Measurements from ENCODE around the gene HOXB6. TPM values are rescaled to one million over a fixed set of nuclear protein-coding genes. Genes with fewer than 3 reads are reported as not detected.

Gene HOXB6
- total RNA-seq, 4 donors from 2014 or later, result 0.66 to 5.1 (median 2.9) TPM

DNA sequence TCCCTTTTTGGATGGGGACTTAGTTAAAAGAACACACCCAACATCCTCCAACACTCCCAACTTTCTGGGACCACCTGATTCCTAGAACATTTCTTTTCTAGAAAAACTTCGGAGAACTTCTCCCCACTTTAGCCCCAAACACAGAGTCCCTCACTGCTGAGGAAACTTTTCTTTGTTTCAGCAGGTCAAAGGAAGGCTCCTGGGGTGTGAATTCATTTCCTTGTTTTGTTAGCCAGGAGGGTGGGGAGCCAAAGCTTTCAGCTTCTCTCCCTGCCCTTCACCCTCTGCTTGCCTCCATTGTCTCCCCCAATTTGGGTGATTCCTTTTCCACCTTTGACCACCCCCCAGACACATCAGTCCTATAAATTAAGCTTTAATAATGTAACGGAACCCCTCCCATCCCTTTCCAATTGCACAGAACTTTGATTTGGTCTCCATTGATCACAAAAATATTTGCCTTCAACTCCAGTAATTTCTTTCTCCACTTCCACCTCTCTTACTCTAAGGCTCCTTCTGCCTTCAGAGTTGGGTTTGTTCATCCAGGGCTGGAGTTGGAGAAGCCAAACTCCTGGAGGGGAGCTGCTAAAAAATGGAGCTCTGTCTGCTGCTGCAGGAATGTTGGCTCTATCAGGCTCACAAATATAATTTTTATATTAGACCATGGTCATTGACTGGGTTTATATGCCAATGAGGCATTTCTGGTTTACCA lies 37.0 kb downstream of the HOXB6 start:
- DNase-seq (ENCODE audit: low spot score in 2 of 2), result no peak

DNA sequence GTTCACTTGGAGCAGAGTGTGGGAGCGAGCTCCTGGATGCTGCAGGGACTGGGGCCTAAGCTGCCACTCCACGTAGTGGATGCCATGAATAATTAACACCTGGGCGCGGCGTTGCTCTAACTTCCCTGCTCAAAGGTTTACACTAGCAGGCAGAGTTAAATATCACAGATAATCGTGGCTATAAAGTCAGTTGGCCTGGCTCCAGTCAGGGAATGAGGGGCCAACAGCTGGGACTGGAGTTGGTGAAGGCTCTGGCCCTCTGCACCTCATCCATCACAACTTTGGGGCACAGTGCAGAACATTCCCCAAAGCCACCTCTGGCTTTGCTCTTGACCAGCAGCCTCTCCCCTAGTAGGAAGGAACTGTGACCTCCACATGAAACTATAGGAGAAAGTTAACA lies 37.6 kb downstream of the HOXB6 start:
- DNase-seq (ENCODE audit: low spot score in 2 of 2), result no peak
- Histone ChIP-seq H3K4me1 (peaks cover 0 to 57% (median 8%) of the 10 kb centered on the region in 4 donors), H3K27me3 (peaks cover 0 to 97% of the 10 kb centered on the region in 2 donors), H3K4me3 (no peak overlapping the region), H3K36me3 (no peaks in the 10 kb centered on the region), H3K27ac (peak overlapping the region in 1 of 4 donors; percentile 6), H3K9me3 (no peaks in the 10 kb centered on the region)
- WGBS, 2 donors, result 51 to 53% methylated on average over 6 of the region's 6 CpGs
- TF ChIP-seq EP300 (IDR thresholded peaks at IDR 0.05) (no peak), POLR2A (IDR thresholded peaks at IDR 0.05) (no peak)
- TF ChIP-seq, protein P1, sequence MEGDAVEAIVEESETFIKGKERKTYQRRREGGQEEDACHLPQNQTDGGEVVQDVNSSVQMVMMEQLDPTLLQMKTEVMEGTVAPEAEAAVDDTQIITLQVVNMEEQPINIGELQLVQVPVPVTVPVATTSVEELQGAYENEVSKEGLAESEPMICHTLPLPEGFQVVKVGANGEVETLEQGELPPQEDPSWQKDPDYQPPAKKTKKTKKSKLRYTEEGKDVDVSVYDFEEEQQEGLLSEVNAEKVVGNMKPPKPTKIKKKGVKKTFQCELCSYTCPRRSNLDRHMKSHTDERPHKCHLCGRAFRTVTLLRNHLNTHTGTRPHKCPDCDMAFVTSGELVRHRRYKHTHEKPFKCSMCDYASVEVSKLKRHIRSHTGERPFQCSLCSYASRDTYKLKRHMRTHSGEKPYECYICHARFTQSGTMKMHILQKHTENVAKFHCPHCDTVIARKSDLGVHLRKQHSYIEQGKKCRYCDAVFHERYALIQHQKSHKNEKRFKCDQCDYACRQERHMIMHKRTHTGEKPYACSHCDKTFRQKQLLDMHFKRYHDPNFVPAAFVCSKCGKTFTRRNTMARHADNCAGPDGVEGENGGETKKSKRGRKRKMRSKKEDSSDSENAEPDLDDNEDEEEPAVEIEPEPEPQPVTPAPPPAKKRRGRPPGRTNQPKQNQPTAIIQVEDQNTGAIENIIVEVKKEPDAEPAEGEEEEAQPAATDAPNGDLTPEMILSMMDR (IDR thresholded peaks at IDR 0.05), result no peak

More for the DNA sequence above, 37.0 kb downstream of the HOXB6 start:
- peak overlapping the region; percentile 3 to 31 (median 8) for H3K4me3 ChIP-seq
- TF ChIP-seq POLR2A (IDR thresholded peaks at IDR 0.05), result no peak
- TF ChIP-seq EP300 (IDR thresholded peaks at IDR 0.05), result no peak
- TF ChIP-seq, protein P1 (IDR thresholded peaks at IDR 0.05), result no peak
- peaks cover 0 to 60% (median 8%) of the 10 kb centered on the region in 4 donors for H3K4me1 ChIP-seq
- H3K36me3 ChIP-seq, result no peaks in the 10 kb centered on the region
- H3K27ac ChIP-seq, result peak overlapping the region; percentile 6 to 85 (median 61)
- H3K27me3 ChIP-seq, result peaks cover 0 to 97% of the 10 kb centered on the region in 2 donors
- no peaks in the 10 kb centered on the region for H3K9me3 ChIP-seq
- 30 to 61% methylated on average over 2 of the region's 2 CpGs for WGBS, 2 donors

DNA sequence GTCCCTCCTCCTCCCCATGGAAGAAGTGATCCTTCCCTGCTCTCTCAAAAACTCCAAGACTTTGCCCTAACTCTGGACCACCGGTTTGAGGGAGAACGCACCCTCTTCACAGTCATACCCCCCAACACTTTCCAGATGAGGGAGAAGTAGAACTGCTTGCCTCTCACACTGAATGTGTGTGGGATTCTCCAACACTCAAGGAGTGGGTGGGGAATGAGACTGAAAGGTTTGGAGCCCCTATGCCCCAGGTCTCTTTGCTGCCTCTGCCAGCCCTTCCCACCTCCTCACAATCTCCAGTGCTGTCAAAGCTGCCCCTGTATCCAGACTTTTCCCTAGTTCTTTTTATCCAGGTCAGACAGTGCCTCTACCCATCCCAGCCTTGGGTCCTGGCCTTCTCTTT lies 38.1 kb downstream of the HOXB6 start:
- H3K36me3 ChIP-seq, result no peaks in the 10 kb centered on the region
- no peaks in the 10 kb centered on the region for H3K9me3 ChIP-seq
- 45 to 65% methylated on average over 2 of the region's 2 CpGs for WGBS, 2 donors
- peaks cover 0 to 98% of the 10 kb centered on the region in 2 donors for H3K27me3 ChIP-seq
- H3K4me1 ChIP-seq, result peaks cover 0 to 59% (median 9%) of the 10 kb centered on the region in 4 donors
- H3K4me3 ChIP-seq, result no peak overlapping the region
- DNase-seq (ENCODE audit: low spot score in 2 of 2), result no peak
- TF ChIP-seq, protein P1 (IDR thresholded peaks at IDR 0.05), result no peak
- TF ChIP-seq EP300 (IDR thresholded peaks at IDR 0.05), result no peak
- TF ChIP-seq POLR2A (IDR thresholded peaks at IDR 0.05), result no peak
- H3K27ac ChIP-seq, result peak overlapping the region in 2 of 4 donors; percentile 6 to 20

DNA sequence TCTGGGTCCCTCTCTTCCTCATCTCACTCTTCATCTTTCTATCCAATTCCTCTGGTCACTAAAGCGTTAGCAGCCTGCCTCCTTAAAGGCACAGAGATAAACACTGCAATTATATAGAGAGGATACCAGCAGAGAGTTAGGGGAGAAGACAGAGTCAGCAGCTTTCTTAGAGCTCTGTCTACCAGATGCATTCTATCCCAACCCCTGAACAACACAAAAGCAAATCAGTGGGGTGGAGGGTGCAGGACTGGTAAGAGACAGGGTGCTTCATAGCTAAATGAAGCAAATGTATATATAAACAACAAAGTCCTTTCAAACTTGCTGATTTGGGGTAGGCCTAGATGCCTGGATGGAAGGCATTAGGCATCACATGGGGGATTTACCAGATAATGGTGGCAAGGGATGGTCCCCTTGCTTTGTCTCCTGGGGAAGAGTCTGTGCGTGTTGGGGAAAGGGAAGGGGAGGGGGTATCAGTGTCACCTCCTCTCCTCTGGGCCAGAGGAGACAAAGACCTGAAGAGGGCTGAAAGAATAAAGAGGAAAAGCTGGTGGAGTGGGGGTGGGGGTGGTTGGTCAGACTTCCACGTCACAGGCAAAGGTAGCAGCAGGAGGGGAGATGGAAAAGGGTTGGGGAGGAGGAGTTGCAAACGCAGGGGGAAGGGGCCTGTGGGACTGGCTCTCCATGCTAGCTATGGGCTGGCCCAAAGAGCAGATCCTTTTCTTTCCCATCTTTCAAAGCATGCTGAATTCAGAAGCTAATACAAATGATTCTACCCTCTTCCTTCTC lies 38.7 kb downstream of the HOXB6 start:
- Histone ChIP-seq H3K4me1 (peaks cover 0 to 56% (median 10%) of the 10 kb centered on the region in 4 donors), H3K27ac (no peak overlapping the region), H3K4me3 (no peak overlapping the region), H3K9me3 (no peaks in the 10 kb centered on the region), H3K27me3 (peaks cover 0 to 98% of the 10 kb centered on the region in 2 donors), H3K36me3 (no peaks in the 10 kb centered on the region)
- DNase-seq (ENCODE audit: low spot score in 2 of 2), result no peak
- no peak for TF ChIP-seq POLR2A (IDR thresholded peaks at IDR 0.05)
- 68 to 69% methylated on average over 4 of the region's 4 CpGs for WGBS, 2 donors

DNA sequence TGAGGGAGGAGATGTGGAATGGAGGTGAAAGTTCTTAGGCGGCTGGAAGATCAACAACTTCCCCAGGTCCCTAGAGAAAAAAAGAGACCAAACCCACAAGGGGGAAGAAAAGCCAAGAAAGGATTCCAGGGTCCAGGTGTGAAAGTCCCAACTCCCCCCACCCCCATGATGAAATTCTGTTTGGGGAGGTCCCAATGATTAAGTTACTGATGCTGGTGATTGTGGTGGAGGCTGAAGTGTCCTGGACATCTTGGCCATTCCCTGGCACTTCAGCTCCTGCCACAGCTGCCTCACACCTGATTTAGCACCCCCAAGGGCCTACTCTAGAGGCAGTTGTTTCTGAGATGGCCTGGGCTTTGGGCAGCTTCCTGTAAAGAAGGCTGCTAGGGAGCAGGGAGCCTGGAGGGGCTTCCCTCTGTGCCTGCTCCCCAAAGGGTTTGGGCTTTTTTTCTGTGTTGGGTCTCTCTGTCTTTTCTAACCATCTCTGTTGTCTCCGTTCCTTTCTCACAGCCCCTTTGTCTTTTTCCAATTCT lies 39.7 kb downstream of the HOXB6 start:
- 60 to 69% methylated on average over 2 of the region's 2 CpGs for WGBS, 2 donors
- peaks cover 0 to 46% (median 10%) of the 10 kb centered on the region in 4 donors for H3K4me1 ChIP-seq
- no peaks in the 10 kb centered on the region for H3K36me3 ChIP-seq
- peak overlapping the region in 2 of 4 donors; percentile 61 to 65 for H3K27ac ChIP-seq
- H3K4me3 ChIP-seq, result no peak overlapping the region
- DNase-seq (ENCODE audit: low spot score in 2 of 2), result no peak
- H3K27me3 ChIP-seq, result peaks cover 0 to 98% of the 10 kb centered on the region in 2 donors
- H3K9me3 ChIP-seq, result no peaks in the 10 kb centered on the region
- TF ChIP-seq, protein P1 (IDR thresholded peaks at IDR 0.05), result no peak
- no peak for TF ChIP-seq POLR2A (IDR thresholded peaks at IDR 0.05)
- no peak for TF ChIP-seq EP300 (IDR thresholded peaks at IDR 0.05)
